Stimulated activated CD8-positive, alpha-beta memory T cell treated with anti-CD3 and anti-CD28 coated beads, Interleukin-2, amount 100 ng/mL, for 48 hours (primary cell): ENCODE data around the gene PRKCG.
A peak's percentile ranks its signal among the peaks of the same experiment; 100 is the strongest.

Experiments
- DNase-seq, 2 donors: peaks; one replicate each; pipeline ENCODE4 v3.0.0-alpha.2; 2020; ENCODE audit warnings: low read depth in 2 of 2

The PRKCG gene

DNA sequence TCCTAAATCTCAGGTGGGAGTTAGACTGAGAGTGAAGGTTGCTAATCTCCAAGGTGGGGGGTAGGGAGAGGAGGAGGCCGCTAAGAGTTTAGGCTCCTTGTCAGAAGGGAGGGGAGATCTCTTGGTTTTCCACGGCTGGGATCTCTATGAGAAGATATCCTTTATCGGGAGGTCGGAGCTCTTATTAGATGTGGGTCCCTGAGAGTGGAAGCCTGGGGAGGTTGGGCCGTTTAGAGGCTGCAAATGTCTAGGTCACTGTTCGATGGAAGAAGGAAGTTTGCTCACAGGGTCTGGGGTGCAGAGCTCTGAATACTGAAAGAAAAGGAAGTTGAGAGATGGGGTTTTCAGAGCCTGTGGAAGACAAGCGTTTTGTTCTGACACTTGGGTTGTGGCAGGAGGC is 10.5 kb upstream of the PRKCG start:
- DNase-seq: no peak

DNA sequence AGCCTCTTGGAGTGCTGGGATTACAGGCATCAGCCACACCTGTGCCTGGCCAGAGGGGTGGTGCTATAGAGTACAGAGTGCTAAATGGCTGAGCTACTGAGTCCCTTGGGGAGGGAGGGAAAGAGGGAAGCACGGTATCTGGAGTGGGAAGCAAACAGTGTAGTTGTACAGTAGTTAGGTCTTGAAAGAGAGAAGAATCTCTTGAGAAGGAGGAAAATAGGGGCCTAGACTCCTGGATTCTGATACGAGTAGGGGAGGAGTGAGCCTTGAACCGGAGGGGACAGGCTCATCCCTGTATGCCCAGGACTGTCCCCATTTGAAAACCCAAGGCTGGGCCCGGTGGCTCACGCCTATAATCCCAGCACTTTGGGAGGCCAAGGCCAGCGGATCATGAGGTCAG is 9.2 kb upstream of the PRKCG start:
- no peak for DNase-seq

DNA sequence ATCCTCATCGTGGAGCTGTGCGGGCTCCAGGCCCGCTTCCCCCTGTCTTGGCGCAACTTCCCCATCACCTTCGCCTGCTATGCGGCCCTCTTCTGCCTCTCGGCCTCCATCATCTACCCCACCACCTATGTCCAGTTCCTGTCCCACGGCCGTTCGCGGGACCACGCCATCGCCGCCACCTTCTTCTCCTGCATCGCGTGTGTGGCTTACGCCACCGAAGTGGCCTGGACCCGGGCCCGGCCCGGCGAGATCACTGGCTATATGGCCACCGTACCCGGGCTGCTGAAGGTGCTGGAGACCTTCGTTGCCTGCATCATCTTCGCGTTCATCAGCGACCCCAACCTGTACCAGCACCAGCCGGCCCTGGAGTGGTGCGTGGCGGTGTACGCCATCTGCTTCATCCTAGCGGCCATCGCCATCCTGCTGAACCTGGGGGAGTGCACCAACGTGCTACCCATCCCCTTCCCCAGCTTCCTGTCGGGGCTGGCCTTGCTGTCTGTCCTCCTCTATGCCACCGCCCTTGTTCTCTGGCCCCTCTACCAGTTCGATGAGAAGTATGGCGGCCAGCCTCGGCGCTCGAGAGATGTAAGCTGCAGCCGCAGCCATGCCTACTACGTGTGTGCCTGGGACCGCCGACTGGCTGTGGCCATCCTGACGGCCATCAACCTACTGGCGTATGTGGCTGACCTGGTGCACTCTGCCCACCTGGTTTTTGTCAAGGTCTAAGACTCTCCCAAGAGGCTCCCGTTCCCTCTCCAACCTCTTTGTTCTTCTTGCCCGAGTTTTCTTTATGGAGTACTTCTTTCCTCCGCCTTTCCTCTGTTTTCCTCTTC is 8.0 kb upstream of the PRKCG start:
- DNase-seq: no peak

DNA sequence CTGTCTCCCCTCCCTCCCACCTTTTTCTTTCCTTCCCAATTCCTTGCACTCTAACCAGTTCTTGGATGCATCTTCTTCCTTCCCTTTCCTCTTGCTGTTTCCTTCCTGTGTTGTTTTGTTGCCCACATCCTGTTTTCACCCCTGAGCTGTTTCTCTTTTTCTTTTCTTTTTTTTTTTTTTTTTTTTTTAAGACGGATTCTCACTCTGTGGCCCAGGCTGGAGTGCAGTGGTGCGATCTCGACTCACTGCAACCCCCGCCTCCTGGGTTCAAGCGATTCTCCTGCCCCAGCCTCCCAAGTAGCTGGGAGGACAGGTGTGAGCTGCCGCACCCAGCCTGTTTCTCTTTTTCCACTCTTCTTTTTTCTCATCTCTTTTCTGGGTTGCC is 7.4 kb upstream of the PRKCG start:
- no peak for DNase-seq

DNA sequence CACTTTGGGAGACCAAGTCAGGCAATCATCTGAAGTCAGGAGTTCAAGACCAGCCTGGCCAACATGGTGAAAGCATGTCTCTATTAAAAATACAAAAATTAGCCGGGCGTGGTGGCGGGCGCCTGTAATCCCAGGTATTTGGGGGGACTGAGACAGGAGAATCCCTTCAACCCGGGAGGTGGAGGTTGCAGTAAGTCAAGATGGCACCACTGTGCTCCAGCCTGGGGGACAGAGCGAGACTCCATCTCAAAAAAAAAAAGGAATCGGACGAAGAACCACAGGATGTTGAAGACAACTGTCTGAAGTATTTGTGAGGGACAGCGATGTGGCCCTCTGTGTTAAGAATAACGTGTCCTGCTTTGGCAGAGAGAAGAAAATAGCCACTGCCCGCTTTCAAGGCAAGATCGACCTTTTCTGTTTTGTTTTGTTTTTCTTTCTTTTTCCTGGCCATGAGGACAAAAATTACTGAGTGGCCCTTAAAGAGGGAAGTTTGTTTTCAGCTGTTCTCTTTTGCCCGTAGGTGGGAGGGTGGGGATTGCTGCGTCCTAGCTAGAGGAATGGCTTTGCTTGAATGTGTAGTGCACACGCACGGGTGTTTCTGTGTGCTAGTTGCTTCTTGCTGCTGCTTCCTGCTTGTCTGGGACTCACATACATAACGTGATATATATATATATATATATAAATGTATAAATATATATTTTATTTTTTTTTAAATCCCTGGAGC is 6.2 kb upstream of the PRKCG start:
- DNase-seq: no peak

DNA sequence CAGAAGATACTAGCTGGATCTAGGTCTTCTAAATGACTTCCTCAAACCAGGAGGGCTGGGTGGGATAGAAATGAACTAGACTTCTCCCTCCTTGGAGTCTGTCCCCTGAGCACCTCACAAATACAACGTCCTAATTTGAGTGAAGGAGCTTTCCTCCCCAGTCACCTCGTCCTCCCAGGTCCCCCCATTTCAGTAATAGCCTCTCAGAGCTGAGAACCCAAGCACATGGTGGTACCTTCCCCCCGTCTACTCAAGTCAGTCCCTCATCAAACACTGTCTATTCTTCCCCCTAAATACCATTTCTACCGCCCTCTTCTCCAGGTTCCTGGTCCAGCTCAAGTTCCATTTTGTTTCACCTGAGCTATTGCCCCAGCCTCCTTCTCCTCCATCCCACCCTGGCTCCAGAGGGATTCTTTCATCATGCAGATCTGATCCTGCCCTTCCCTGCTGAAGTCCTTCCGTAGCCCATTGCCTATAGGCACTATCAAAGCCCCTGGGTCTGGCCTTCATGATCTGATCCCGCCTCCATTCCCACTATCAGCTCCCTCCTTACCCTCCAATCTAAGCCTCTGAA is 5.3 kb upstream of the PRKCG start:
- no peak for DNase-seq

DNA sequence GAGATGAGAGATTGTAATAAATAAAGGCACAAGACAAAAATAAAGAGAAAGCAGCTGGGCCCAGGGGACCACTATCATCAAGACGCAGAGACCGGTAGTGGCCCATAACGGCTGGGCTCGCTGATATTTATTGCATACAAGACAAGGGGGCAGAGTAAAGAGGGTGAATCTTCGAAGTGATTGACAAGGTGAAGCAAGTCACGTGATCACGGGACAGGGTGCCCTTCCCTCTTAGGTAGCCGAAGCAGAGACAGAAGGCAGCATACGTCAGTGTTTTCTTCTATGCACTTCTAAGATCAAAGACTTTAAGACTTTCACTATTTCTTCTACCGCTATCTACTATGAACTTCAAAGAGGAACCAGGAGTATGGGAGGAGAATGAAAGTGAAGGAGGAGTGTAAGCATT is 4.6 kb upstream of the PRKCG start:
- DNase-seq: no peak

DNA sequence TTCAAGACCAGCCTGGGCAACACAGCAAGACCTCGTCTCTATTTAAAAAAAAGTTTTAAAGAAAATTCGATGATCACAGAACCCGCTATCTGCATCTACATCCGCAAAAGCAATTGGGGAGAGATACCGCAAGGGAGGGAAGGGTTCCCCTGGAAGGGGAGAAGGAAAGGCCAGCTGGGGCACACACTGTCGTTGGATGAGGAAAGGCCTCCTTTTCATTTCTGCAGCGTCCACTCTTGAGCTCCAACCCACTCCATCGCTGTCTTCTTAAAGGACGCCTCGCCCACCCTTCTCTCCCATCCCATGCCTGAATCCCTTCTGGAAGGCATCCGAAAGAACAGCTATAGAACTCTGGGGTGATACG is 3.2 kb upstream of the PRKCG start:
- DNase-seq: no peak

DNA sequence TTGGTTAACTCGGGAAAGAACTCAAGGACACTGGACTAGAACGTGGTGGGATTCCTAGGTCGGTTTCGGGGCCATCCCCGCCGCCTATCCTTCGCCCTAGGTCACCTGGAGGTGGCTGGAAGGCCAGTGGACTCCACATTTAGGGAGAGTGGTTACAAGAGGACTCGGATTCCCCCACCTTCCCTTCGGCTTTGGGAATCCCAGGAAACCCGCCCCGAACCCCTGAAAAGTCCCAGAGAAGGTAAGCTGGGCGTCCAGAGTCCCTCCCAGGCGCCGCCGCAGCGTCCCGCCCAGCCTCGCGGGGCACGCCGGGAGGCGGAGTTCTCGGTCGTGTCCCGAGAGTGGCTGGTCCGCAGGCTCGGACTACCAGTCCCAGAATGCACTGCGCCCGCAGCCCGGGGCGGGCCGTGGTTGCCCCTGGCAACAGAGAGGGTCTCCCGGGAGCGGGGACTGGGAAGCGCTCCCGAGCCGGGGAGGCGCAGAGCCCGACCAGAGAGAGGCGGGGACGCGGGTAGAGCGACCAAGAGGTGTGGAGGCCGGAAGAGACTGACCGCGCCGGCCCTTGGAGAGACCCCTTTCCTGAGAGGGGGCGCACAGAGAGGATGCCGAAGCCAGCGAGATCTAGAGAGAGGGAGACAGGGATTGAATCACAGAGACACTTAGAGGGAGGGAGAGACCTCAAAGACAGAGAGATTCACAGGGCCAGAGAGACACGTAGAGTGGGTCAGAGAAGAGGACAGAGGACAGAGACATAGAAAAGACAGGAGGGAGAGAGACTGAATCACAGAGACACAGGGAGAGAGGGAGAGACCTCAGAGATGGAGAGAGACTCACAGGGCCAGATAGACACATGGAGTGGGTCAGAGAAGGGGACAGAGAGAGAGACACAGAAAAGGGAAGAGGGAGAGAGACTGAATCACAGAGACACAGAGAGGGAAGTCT is 2.6 kb upstream of the PRKCG start:
- peak; percentile 81 to 85 for DNase-seq

DNA sequence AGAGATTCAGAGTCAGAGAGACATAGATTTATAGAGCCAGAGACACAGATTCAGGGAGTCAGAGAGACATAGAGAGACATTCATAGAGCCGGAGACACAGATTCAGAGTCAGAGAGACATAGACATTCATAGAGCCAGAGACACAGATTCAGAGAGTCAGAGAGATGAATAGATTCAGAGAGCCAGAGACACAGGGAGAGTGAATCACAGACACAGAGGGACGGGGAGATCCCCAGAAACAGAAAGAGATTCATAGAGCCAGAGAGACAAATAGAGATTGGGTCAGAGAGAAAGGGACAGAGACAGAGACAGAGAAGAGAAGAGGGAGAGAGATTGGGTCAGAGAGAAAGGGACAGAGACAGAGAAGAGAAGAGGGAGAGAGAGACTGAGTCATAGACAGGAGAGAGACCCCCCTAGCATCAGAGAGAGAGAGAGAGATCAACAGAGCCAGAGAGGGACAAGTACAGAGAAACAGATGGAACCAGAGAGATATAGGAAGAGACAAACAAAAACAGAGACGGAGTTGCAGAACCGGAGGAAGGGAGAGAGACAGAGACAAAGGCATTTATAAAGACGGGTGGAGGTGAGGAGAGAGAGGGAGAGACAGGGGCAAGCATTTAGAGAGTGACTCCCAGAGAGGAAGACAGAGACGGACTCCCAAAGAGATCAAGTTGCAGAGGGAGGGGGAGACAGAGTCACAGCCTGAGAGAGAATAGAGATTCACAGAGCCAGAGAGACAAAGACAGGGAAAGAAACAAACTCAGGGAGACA is 1.1 kb upstream of the PRKCG start:
- no peak for DNase-seq

DNA sequence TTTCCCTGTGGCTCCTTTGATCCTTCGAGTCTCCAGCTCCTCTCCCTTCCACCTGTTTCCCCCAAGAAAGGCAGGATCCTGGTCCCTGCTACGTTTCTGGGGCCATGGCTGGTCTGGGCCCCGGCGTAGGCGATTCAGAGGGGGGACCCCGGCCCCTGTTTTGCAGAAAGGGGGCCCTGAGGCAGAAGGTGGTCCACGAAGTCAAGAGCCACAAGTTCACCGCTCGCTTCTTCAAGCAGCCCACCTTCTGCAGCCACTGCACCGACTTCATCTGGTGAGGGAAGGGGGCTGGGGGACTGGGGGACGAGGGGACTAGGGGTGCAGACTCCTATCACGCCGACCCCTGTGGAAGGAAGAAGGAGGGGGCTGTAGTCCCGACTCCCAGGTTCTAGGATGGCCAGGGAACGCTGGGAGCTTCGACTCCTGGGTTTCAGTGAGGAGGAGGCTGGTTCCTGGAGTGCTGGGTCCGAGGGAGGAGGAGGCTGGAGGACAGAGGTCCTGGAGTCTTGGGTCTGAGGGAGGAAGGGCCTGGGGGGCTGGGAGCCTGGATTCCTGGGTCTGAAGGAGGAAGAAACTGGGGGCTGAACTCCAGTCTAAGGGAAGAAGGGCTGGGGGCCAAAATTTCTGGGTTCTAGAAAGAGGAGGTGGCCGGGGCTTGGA is 524 bp downstream of the PRKCG start:
- DNase-seq: no peak

DNA sequence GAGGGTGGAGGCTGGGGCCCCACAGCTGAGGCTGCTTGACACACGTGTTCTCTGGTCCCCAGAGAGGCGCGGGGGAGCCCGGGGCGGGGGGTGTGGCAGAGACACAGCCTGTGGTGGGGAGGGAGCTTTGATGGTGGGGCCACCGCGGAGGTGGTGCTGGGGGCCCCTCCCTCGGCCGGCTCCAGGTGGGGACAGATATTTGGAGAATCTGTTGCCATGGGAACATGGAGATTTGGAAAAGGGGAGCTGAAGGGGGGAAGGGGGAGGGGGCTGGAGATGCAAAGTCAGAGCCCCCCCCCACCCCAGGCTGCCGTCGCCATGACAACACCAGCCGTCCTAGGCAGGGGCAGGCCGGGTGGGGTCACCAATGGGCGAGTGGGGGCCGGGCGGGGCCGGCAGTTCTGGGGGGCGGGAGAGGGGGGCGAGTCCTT is 1.2 kb downstream of the PRKCG start:
- DNase-seq: no peak

DNA sequence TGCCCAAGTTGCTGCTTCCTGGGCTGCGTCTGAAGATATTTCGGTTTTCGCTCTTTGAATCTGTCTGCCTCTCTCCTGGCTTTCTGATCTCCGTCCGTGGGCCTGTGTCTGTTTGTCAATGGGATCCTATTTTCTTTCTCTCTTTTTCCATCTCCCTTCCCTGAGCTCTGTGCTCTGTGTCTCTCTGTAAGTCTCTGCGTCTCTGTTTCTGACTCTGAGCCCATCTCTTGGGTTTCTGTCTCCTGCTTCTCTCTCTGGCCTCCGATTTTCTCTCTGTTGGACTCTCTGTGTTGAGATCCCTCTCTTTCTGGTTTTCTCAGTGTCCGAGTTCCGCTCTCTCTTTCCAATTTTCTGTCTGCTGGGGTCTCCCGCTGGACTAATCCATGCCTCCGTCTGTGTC is 1.7 kb downstream of the PRKCG start:
- no peak for DNase-seq

DNA sequence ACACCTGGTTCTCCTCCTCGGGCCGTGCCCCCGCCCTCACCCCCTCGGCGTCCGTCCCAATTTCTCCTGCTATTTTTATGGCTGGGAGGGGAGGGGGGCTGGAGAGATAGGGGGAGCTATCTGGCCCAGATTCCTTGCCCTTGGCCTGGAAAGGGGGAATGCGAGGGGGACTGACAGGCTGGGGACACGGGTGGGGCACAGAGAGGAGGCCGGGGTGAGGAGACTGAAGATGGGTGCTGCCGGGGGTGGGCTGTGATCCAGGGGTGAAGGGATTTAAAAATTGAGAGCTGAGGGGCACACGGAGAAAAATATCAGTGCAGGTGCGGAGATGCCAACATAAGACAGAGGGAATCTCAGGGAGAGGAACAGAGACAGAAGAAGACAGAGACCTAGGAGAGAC is 2.3 kb downstream of the PRKCG start:
- DNase-seq: no peak

DNA sequence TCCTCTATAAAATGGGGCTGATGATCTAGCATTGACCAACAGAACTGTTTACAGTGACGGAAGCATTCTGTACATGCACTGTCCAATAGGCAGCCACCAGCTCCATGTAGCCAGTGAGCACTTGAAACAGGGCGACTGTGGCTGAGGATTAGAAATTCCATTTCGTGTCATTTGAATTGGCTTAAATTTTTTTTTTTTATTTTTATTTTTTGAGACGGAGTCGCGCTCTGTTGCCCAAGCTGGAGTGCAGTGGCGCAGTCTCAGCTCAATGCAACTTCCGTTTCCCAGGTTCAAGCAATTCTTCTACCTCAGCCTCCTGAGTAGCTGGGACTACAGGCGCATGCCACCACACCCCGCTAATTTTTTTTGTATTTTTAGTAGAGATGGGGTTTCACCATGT is 3.0 kb downstream of the PRKCG start:
- no peak for DNase-seq

DNA sequence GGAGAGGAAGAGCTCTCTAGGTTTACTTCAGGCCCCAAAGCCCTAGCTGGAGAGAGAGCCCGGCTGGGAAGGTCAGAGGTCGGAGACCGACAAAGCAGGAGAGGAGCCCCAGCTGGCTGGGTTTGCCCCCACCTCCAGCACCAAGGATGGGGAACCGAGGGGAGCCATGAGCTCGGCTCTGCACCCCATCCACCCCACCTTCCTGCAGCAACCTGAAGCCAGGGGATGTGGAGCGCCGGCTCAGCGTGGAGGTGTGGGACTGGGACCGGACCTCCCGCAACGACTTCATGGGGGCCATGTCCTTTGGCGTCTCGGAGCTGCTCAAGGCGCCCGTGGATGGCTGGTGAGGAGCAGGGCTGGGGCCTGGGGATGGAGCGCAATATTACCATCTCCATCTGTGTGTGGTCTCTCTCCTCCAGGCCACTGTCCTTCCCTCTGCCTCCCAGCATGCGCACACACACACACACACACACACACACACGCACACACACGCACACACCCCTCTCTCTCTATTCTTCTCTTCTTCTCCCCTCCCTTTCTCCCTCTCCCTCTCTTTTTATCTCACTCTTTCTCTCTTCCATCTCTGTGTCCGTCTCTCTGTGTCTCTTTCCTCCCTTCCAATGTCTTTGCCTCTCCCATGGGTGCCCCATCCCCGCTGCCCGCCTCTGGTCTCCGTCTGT is 10.4 kb downstream of the PRKCG start:
- no peak for DNase-seq

DNA sequence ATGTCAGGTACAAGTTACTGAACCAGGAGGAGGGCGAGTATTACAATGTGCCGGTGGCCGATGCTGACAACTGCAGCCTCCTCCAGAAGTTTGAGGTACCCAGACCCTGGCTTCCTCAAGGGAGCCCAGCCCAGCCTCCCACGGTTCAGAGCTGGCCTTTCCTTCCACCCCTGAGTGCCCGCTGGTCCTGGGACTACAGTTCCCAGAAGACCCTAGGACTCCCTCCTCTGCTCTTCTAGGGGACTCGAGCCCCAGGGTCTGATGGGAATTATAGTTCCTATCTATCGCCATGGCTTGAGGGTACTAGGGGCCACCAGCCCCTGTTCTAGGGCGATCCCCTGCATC is 11.0 kb downstream of the PRKCG start:
- DNase-seq: no peak

DNA sequence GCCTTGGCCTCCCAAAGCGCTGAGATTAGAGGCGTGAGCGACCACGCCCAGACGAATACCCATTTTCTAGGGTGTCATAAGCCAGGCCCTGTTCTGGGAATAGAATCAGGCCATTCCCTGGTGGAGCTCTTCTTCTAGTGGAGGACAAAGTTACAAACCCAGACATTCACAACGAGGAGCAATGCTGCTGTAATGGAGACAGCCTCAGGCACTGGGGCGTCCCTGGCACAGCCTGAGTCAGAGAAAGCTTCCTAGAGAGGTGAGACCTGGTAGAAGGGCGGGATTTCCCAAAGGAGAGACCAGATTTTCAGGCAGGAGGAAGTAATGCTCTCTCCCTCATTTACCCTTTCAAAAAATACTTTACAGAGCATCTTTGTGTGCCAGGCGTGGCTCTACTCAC is 12.7 kb downstream of the PRKCG start:
- DNase-seq: no peak

DNA sequence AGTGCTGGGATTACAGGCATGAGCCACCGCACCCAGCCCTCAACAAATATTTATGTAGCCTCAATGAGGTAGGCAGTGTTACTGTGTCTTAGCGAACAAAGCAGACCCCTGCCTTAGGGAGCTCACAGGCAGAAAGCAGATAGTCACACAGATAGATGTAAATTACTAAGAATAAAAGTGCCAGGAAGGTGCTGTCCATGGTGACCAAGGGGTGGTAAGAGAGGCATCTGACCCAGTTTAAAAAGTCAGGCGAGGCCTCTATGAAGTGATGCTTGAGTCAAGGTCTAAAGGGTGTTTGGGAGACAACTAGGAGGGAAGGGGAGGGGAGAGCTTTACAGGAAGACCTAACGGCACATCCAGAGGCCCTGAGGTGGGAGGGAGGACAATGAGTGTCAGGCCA is 14.7 kb downstream of the PRKCG start:
- no peak for DNase-seq

DNA sequence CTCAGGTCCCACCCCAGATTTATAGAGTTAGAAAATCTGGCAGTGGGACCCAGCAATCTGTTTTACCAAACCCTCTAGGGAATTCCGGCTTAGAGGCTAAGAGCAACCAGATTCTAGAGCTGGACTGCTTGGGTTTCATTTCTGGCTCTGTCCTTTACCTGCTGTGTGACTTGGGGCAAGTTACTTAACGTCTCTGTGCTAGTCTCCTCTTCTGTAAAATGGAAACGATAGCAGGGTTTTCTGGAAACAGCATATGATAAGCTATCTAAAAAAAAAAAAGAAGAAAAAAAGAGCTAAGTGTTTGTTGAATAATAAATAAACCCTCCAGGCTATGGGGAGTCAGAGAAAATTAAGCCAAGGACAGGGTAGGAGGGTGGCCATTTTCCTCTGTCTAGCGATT is 15.5 kb downstream of the PRKCG start:
- no peak for DNase-seq
